ENCODE measurements around the gene PPP1R8.

DNA sequence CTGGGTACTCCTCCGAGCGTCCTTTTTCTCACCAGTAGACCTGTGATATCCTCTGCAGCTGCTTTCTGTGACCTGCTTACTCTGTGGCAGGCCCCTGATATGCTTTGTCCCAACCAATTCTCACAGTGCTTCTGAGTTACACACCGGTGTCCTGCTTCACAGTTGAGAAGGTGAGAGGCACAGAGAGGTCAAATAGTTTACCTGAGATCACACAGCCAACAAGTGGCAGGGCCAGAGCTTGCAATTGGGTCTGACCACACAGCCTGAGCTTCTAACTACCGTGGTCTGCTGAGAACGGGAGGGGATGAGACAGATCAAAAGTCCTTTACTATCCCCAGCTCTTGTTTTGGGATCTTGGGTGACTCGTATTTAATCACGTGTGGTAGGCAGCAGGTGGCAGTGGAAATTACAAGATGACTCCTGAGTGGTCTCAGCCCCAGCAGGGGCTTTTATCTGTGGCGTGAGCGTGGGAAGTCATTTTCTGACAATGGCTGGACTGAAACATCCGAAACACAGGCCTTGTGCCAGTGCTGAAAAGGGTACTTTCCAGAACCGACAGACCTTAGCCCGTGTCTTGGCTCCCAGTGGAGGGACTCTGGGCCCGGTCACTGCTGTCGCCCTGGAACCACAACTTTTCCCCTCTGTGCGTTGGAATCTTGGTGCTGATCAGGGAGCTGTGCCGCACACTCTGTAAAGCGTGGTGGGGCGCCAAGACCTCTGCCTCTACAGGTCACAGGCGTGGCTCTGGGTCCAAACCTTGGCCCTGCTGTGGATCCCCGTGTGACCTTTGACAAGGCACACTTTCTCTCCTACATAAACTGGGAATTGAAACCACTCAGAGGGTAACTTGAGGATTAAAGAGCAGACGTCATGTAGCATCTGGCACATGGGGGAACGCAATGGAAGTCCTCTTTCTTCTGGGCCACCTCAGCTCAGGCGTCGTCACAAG is 53.7 kb downstream of the PPP1R8 start:
- TF ChIP-seq, protein P1, sequence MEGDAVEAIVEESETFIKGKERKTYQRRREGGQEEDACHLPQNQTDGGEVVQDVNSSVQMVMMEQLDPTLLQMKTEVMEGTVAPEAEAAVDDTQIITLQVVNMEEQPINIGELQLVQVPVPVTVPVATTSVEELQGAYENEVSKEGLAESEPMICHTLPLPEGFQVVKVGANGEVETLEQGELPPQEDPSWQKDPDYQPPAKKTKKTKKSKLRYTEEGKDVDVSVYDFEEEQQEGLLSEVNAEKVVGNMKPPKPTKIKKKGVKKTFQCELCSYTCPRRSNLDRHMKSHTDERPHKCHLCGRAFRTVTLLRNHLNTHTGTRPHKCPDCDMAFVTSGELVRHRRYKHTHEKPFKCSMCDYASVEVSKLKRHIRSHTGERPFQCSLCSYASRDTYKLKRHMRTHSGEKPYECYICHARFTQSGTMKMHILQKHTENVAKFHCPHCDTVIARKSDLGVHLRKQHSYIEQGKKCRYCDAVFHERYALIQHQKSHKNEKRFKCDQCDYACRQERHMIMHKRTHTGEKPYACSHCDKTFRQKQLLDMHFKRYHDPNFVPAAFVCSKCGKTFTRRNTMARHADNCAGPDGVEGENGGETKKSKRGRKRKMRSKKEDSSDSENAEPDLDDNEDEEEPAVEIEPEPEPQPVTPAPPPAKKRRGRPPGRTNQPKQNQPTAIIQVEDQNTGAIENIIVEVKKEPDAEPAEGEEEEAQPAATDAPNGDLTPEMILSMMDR (IDR thresholded peaks at IDR 0.05; ENCODE audit: low read length) = no peak
- TF ChIP-seq EZH2 (IDR thresholded peaks at IDR 0.05; ENCODE audit: borderline replicate concordance, low read length) = no peak
